ENCODE measurements around the gene SFRP2. TPM values are rescaled to one million over a fixed set of nuclear protein-coding genes. Genes with fewer than 3 reads are reported as not detected.

SFRP2 gene
- total and polyA plus RNA-seq, 12 donors: 0.57 to 23.2 (median 2.5) TPM

DNA sequence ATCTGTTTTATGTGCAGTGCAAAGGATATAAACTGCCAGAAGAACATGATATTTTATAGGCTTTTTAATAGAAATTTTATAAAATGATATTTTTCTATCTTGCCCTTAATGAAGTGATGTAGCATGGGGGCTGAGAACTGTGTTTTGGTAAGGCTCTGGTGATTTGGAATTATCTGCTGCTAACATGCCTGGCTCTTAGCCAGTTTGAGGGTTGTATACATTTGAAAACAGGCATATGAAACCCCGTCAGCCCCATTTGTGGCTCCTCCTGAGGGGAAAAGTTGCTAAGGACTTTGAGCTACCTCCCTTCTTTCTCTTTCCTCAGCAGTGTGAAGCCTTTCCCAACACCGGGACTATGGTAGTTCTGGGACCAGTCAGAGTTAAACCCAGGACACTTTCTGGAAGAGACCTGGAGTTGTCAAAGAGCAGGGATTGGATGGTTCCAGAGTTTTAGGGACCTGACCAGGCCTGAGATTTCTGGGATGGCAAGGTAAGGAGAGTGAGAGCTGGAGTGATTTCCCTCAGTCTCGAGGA is 4.7 kb downstream of the SFRP2 start:
- WGBS, 4 donors: 52 to 73% (median 66%) methylated on average over 3 of the region's 3 CpGs
- TF ChIP-seq, protein P1, sequence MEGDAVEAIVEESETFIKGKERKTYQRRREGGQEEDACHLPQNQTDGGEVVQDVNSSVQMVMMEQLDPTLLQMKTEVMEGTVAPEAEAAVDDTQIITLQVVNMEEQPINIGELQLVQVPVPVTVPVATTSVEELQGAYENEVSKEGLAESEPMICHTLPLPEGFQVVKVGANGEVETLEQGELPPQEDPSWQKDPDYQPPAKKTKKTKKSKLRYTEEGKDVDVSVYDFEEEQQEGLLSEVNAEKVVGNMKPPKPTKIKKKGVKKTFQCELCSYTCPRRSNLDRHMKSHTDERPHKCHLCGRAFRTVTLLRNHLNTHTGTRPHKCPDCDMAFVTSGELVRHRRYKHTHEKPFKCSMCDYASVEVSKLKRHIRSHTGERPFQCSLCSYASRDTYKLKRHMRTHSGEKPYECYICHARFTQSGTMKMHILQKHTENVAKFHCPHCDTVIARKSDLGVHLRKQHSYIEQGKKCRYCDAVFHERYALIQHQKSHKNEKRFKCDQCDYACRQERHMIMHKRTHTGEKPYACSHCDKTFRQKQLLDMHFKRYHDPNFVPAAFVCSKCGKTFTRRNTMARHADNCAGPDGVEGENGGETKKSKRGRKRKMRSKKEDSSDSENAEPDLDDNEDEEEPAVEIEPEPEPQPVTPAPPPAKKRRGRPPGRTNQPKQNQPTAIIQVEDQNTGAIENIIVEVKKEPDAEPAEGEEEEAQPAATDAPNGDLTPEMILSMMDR (IDR thresholded peaks at IDR 0.05): no peak
- no peak for TF ChIP-seq POLR2A (IDR thresholded peaks at IDR 0.05)
- no peaks in the 10 kb centered on the region for H3K36me3 ChIP-seq (replicated peaks in 1 of 2)
- H3K4me3 ChIP-seq: no peak overlapping the region
- intact Hi-C loops (cut with DNase I): no loop called here
- H3K27me3 ChIP-seq: peaks cover 24% of the 10 kb centered on the region
- DNase-seq: no peak
- no peaks in the 10 kb centered on the region for H3K9me3 ChIP-seq (replicated peaks in 1 of 3)
- H3K27ac ChIP-seq: no peak overlapping the region
- H3K4me1 ChIP-seq (replicated peaks in 1 of 2): peaks cover 3 to 7% of the 10 kb centered on the region in 2 donors

- Histone ChIP-seq H3K36me3 (replicated peaks in 1 of 2) (no peaks in the 10 kb centered on the region), H3K4me1 (replicated peaks in 1 of 2) (no peaks in the 10 kb centered on the region), H3K27me3 (peaks cover 10% of the 10 kb centered on the region), H3K27ac (no peak overlapping the region), H3K9me3 (replicated peaks in 1 of 3) (no peaks in the 10 kb centered on the region), H3K4me3 (no peak overlapping the region)
- DNase-seq: no peak
- intact Hi-C loops (cut with DNase I): no loop called here
- no peak for TF ChIP-seq POLR2A (IDR thresholded peaks at IDR 0.05)
- TF ChIP-seq, protein P1 (IDR thresholded peaks at IDR 0.05): no peak
- WGBS, 4 donors: 89 to 100% (median 97%) methylated on average over 1 of the region's 1 CpG
Observed at GRCh38 chr4:153782581-153782980, 6.3 kb downstream of the SFRP2 start.

DNA sequence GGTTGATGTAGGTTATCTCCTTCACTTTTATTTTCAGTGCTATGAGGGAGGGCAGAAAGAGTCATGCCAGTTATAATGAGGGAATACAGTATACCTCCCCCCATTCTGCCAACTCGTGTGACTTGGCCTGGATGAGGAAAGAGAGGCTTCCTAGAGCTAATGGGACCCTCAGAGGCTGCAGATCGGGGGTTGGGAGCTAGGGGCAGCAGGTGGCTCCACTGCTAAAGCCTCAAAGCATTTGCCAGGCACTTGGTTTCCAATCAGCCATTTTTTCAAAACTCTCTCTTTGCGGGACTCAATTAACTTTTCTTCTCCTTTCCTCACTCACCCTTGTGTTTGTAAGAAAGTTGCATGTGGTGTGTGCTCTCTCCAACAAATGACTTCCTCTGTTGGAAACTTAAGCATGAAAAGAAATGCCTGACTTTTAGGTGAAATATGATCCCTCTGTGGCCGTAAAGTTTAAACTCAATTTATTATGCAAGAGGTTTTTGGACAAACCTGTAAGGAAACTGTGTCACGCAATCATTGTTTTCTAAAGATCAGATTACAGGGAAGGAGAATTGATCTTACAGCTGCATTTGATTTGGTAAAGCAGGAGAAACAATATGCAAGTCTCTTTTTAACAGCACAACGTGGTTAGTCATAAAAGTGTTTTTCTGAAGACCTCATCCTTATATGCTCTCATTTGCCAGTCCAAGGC is 7.0 kb downstream of the SFRP2 start:
- Histone ChIP-seq H3K27ac (no peak overlapping the region), H3K9me3 (replicated peaks in 1 of 3) (no peaks in the 10 kb centered on the region), H3K4me1 (replicated peaks in 1 of 2) (no peaks in the 10 kb centered on the region), H3K36me3 (replicated peaks in 1 of 2) (no peaks in the 10 kb centered on the region), H3K27me3 (peaks cover 3% of the 10 kb centered on the region), H3K4me3 (no peak overlapping the region)
- TF ChIP-seq, protein P1 (IDR thresholded peaks at IDR 0.05): no peak
- no peak for TF ChIP-seq POLR2A (IDR thresholded peaks at IDR 0.05)
- 31 to 43% (median 32%) methylated on average over 6 of the region's 6 CpGs for WGBS, 4 donors
- DNase-seq: no peak
- intact Hi-C loops (cut with DNase I): no loop called here

GRCh38 chr4:153781280-153781679 is 7.6 kb downstream of the SFRP2 start:
- Histone ChIP-seq H3K27ac (no peak overlapping the region), H3K4me3 (no peak overlapping the region), H3K36me3 (replicated peaks in 1 of 2) (no peaks in the 10 kb centered on the region), H3K9me3 (replicated peaks in 1 of 3) (no peaks in the 10 kb centered on the region), H3K4me1 (replicated peaks in 1 of 2) (no peaks in the 10 kb centered on the region), H3K27me3 (peaks cover 3% of the 10 kb centered on the region)
- TF ChIP-seq POLR2A (IDR thresholded peaks at IDR 0.05): no peak
- TF ChIP-seq, protein P1 (IDR thresholded peaks at IDR 0.05): no peak
- DNase-seq: no peak
- intact Hi-C loops (cut with DNase I): no loop called here
- WGBS, 4 donors: 75 to 87% (median 85%) methylated on average over 14 to 17 of the region's 17 CpGs

Data from adrenal gland (tissue), 12 donors.